SK-N-MC (cell line): Measurements from ENCODE around the gene BCAS1.

Experiments used
- DNase-seq: peaks from one replicate; pipeline ENCODE4 v3.0.0-alpha.2; 2011; ENCODE audit warnings: low read depth, low spot score
- H3K27ac ChIP-seq: fragments of 200-600 bp; sonication (generic); 2 replicates; pipeline ENCODE4 v1.5.1; 2016; ENCODE audit warnings: mixed run types
- H3K36me3 ChIP-seq: fragments of 200-600 bp; sonication (generic); 2 replicates; pipeline ENCODE4 v1.6.1; 2017; ENCODE audit warnings: antibody characterized with exemption, low read length, mixed read lengths; ENCODE audit not compliant: insufficient read depth
- H3K4me3 ChIP-seq: fragments of 200-600 bp; sonication (generic); 2 replicates; pipeline ENCODE4 v1.5.1; 2016
- H3K9ac ChIP-seq: fragments of 200-600 bp; sonication (generic); 2 replicates; pipeline ENCODE4 v1.8.0; 2017; ENCODE audit warnings: mixed run types, mixed read lengths; ENCODE audit not compliant: insufficient read length
- H3K9me3 ChIP-seq: fragments of 200-600 bp; sonication (generic); 2 replicates; pipeline ENCODE4 v1.6.1; 2017; ENCODE audit warnings: low read depth, mild to moderate bottlenecking, antibody characterized with exemption, low read length, moderate library complexity, mixed read lengths
- EZH2 ChIP-seq: fragments of 200-600 bp; sonication (generic); IDR thresholded peaks from one replicate; pipeline ENCODE4 v1.6.1; 2017; ENCODE audit warnings: antibody characterized with exemption
- FOXP2 ChIP-seq: optimal IDR thresholded peaks from 2 replicates; pipeline ENCODE3; 2011; ENCODE audit warnings: mild to moderate bottlenecking, moderate library complexity; ENCODE audit not compliant: insufficient read depth; ENCODE audit errors: extremely low read length, control extremely low read depth
- POLR2AphosphoS5 ChIP-seq: IDR thresholded peaks from 2 replicates; pipeline ENCODE4 v1.6.1; 2012; ENCODE audit warnings: mild to moderate bottlenecking, low read depth, low read length, borderline replicate concordance

BCAS1 gene

DNA sequence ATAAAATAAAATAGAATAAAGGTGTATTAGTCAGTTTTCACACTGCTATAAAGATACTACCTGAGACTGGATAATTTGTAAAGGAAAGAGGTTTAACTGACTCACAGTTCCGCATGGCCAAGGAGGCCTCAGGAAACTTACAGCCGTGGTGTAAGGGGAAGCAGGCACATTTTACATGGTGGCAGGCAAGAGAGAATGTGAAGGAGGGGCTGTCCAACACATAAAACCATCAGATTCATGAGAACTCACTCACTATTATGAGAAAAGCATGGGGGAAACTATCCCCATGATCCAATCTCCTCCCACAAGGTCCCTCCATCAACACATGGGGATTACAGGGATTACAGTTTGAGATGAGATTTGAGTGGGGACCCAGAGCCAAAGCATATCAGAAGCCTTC is 41.1 kb upstream of the BCAS1 start:
- H3K27ac ChIP-seq = no peak overlapping the region
- H3K36me3 ChIP-seq = no peaks in the 10 kb centered on the region
- H3K9me3 ChIP-seq = no peaks in the 10 kb centered on the region
- H3K9ac ChIP-seq = no peak overlapping the region
- H3K4me3 ChIP-seq = no peak overlapping the region
- DNase-seq = no peak
- TF ChIP-seq POLR2AphosphoS5 = no peak
- no peak for TF ChIP-seq EZH2
- TF ChIP-seq FOXP2 = no peak

DNA sequence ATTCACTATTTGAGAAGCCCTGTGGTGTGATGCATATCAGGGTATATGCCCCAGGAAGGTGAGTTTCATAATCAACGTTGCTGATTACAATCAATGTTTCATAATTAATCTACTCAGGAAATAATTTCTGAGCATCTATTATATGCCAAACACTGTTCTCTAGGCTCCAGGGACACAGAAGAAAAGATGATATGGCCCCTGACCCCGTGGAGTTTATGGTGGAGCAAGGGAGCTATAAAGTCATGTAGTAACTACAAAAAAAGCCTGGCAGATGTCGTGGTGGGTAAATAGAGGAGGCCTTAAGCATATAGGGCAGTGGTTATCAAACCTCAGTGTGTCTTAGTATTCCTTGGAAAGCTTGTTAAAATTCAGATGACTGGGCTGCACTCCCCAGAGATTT is 40.1 kb upstream of the BCAS1 start:
- no peak overlapping the region for H3K27ac ChIP-seq
- TF ChIP-seq POLR2AphosphoS5 = no peak
- TF ChIP-seq EZH2 = no peak
- TF ChIP-seq FOXP2 = no peak
- H3K9ac ChIP-seq = no peak overlapping the region
- no peaks in the 10 kb centered on the region for H3K9me3 ChIP-seq
- no peaks in the 10 kb centered on the region for H3K36me3 ChIP-seq
- DNase-seq = no peak
- no peak overlapping the region for H3K4me3 ChIP-seq

GRCh38 chr20:54110041-54110440 is 39.6 kb upstream of the BCAS1 start:
- Histone ChIP-seq H3K27ac (no peak overlapping the region), H3K9me3 (no peaks in the 10 kb centered on the region), H3K4me3 (no peak overlapping the region), H3K9ac (no peak overlapping the region), H3K36me3 (no peaks in the 10 kb centered on the region)
- no peak for TF ChIP-seq FOXP2
- TF ChIP-seq POLR2AphosphoS5 = no peak
- no peak for TF ChIP-seq EZH2
- no peak for DNase-seq

DNA sequence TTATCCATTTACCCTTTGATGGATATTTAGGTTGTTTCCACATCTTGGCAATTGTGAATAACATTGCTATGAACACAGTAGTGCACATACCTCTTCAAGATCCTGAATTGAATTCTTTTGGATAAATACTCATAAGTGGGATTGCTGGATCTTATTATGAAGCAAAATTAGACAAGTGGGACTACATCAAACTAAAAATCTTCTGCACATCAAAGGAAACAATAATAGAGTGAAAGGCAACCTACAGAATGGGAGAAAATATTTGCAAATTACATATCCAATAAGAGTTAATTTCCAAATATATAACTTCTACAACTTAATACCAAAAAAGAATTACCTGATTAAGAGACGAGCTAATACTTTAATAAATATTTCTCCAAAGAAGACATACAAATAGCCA is 38.4 kb upstream of the BCAS1 start:
- no peak for DNase-seq

GRCh38 chr20:54108326-54108642 is 37.9 kb upstream of the BCAS1 start:
- DNase-seq = no peak
- Histone ChIP-seq H3K4me3 (no peak overlapping the region), H3K9ac (no peak overlapping the region), H3K36me3 (no peaks in the 10 kb centered on the region), H3K9me3 (no peaks in the 10 kb centered on the region), H3K27ac (peak overlapping the region; percentile 39; the same call in 1 of the 2 replicates)
- TF ChIP-seq FOXP2 (no peak), POLR2AphosphoS5 (no peak), EZH2 (no peak)

More for the DNA sequence above, 38.4 kb upstream of the BCAS1 start:
- TF ChIP-seq POLR2AphosphoS5 (no peak), FOXP2 (no peak), EZH2 (no peak)
- H3K4me3 ChIP-seq = no peak overlapping the region
- H3K27ac ChIP-seq = no peak overlapping the region
- H3K36me3 ChIP-seq = no peaks in the 10 kb centered on the region
- no peak overlapping the region for H3K9ac ChIP-seq
- H3K9me3 ChIP-seq = no peaks in the 10 kb centered on the region

DNA sequence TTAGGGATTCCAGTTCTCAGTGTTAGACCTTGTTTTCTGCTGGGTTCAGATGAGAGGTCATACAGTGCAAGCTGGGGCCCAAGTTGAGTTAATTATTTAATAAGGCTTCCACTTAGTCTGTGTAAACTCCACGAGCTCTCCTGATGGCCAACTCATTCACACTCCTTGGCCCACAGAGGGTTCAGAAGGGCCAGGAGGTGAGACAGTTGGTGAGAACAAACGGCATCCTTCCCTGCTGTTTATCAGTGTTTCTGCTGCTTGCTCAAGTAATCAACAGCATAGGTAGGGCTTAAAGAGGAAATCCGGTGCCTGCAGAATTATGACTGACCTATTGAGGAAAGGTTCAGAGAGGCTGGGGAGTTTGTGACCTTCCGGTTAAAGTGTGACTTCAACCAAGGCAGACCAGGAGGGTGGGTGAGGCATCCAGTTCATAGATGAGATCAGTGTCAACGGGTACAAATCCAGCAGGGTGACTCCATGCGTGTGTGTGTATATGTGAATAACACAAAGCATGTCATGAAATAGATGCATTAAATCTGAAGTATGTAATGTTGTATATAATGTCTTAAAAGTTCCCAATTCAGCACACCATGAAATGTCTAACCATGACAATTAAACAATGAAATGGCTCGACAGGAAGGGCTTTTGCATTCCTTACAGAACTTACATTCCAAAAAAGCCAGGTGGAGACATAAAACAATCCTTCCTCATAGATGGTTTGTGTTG is 37.4 kb upstream of the BCAS1 start:
- TF ChIP-seq EZH2 (no peak), POLR2AphosphoS5 (no peak), FOXP2 (no peak)
- H3K9ac ChIP-seq = no peak overlapping the region
- H3K4me3 ChIP-seq = no peak overlapping the region
- peak overlapping the region; percentile 39; the same call in 1 of the 2 replicates for H3K27ac ChIP-seq
- no peaks in the 10 kb centered on the region for H3K36me3 ChIP-seq
- H3K9me3 ChIP-seq = no peaks in the 10 kb centered on the region
- no peak for DNase-seq

DNA sequence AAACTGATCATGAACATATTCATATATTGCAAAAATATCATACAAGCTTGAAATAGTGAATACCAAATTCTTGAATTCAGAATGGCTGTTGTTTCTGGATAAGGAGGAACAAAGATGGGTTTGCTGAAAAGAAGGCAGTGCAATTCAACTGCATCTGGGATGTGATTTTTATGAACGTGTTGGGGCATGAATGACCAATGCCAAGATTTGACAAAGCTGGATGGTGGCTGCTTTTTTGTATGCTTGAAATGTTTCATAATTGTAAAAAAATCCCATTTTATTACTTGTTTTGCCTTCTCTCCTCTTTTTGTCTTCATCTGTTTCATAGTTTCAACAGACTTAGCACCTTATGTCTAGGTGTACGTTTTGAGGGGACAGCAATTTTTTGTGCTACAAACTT is 36.8 kb upstream of the BCAS1 start:
- H3K9me3 ChIP-seq = no peaks in the 10 kb centered on the region
- H3K9ac ChIP-seq = no peak overlapping the region
- DNase-seq = no peak
- H3K27ac ChIP-seq = no peak overlapping the region
- H3K36me3 ChIP-seq = no peaks in the 10 kb centered on the region
- TF ChIP-seq EZH2 = no peak
- TF ChIP-seq POLR2AphosphoS5 = no peak
- TF ChIP-seq FOXP2 = no peak
- H3K4me3 ChIP-seq = no peak overlapping the region

DNA sequence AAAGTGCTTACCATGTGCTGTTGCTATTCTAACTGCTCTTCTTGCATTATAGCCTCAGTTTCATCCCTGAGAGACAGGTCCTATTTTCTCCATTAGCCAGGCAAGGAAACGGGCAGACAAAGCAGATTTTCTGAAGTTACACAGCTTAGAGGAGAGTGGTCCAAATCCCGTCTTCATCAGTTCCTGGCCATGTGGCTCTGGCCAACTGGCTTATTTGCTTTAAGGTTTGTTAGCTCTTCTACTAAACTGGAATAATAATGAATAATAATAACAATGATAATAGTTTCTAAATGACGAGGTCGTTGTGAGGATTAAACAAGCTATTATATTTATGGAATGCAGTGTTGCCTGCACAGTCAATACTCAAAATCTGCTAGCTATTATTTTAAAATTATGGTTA is 35.8 kb upstream of the BCAS1 start:
- DNase-seq = no peak
- Histone ChIP-seq H3K9ac (no peak overlapping the region), H3K27ac (no peak overlapping the region), H3K36me3 (no peaks in the 10 kb centered on the region), H3K4me3 (no peak overlapping the region), H3K9me3 (no peaks in the 10 kb centered on the region)
- no peak for TF ChIP-seq POLR2AphosphoS5
- TF ChIP-seq FOXP2 = no peak
- no peak for TF ChIP-seq EZH2

DNA sequence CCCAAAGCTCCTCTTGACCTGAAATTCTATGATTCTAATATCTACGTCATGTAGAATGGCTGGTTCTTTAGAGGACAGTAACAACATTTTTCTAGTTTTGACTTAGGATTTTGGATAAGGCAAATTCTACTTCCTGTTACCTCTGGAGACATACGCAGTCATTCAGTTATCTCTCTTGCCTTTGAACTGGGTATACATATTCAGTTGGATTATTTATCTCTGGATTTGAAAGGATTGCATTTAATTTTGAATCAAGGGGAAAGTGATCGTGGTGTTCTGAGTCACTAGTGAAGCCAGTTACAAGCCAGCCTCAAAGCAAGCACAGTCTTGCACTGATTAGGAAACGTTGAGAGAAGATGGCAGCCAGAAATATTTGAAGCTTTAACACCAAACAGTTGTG is 35.3 kb upstream of the BCAS1 start:
- no peak overlapping the region for H3K27ac ChIP-seq
- TF ChIP-seq POLR2AphosphoS5 = no peak
- DNase-seq = no peak
- H3K9ac ChIP-seq = no peak overlapping the region
- H3K4me3 ChIP-seq = no peak overlapping the region
- H3K36me3 ChIP-seq = no peaks in the 10 kb centered on the region
- no peaks in the 10 kb centered on the region for H3K9me3 ChIP-seq

- DNase-seq = no peak
- TF ChIP-seq EZH2 (no peak), FOXP2 (no peak), POLR2AphosphoS5 (no peak)
- Histone ChIP-seq H3K9me3 (no peaks in the 10 kb centered on the region), H3K9ac (no peak overlapping the region), H3K36me3 (no peaks in the 10 kb centered on the region), H3K4me3 (no peak overlapping the region), H3K27ac (no peak overlapping the region)
Observed at GRCh38 chr20:54104781-54105180, 34.4 kb upstream of the BCAS1 start.
